H1 (cell line): Measurements from ENCODE around the gene NAB1. TPM values are rescaled to one million over a fixed set of nuclear protein-coding genes. Genes with fewer than 3 reads are reported as not detected.

Experiments used
- CTCF ChIA-PET: fragments of 300-600 bp; sonication (Branson Sonifier 250); formaldehyde crosslinking; loops from one replicate; lab custom pipeline; 2021; ENCODE audit not compliant: partially characterized antibody; lab: Charles Lee
- POLR2A ChIA-PET: fragments of 300-600 bp; sonication (Branson Sonifier 250); formaldehyde crosslinking; loops from one replicate; lab custom pipeline; 2021; ENCODE audit warnings: inconsistent platforms; ENCODE audit not compliant: partially characterized antibody; lab: Charles Lee
- DNase-seq, 2 experiments: peaks; one replicate each; pipeline versions ENCODE4 v3.0.0 to v3.0.0-alpha.2; 2010 to 2022; ENCODE audit warnings: low spot score in 2 of 2, low read depth in 1 of 2, mixed read lengths in 1 of 2
- FAIRE-seq: peaks from 2 replicates; lab custom pipeline; 2011; peaks lifted over from hg19 to GRCh38; lab: Jason Lieb, UNC
- H2AFZ ChIP-seq: 2 replicates; pipeline ENCODE4 v1.8.1; 2012; ENCODE audit warnings: low read length, inconsistent platforms
- H2AK5ac ChIP-seq: 2 replicates; pipeline ENCODE4 v1.6.1; 2013; ENCODE audit warnings: low read depth, low read length
- H2BK120ac ChIP-seq: replicated peaks from 2 replicates; pipeline ENCODE3; 2013; ENCODE audit warnings: low read depth, low read length, inconsistent platforms
- H2BK12ac ChIP-seq: 2 replicates; pipeline ENCODE4 v1.6.1; 2013; ENCODE audit warnings: low read depth, low read length
- H2BK15ac ChIP-seq: 2 replicates; pipeline ENCODE4 v1.6.1; 2013; ENCODE audit warnings: low read length
- H2BK20ac ChIP-seq: 2 replicates; pipeline ENCODE4 v1.6.1; 2013; ENCODE audit warnings: low read length
- H2BK5ac ChIP-seq: 2 replicates; pipeline ENCODE4 v1.6.1; 2013; ENCODE audit warnings: low read depth, low read length
- H3K14ac ChIP-seq: 2 replicates; pipeline ENCODE4 v1.6.1; 2013; ENCODE audit warnings: inconsistent platforms; ENCODE audit not compliant: insufficient read length
- H3K18ac ChIP-seq: 2 replicates; pipeline ENCODE4 v1.6.1; 2013; ENCODE audit warnings: low read length; ENCODE audit errors: extremely low read depth
- H3K23ac ChIP-seq: 2 replicates; pipeline ENCODE4 v1.6.1; 2013; ENCODE audit warnings: inconsistent platforms; ENCODE audit not compliant: insufficient read length
- H3K23me2 ChIP-seq: 2 replicates; pipeline ENCODE4 v1.6.1; 2013; ENCODE audit warnings: low read depth, low read length
- H3K27ac ChIP-seq: 2 replicates; pipeline ENCODE4 v1.6.1; 2011; ENCODE audit warnings: low read depth, low read length, inconsistent platforms
- H3K27me3 ChIP-seq, 4 experiments: replicated peaks in 1 of 4; 1 replicate in 1 of 4; 2 replicates in 3 of 4; pipeline versions ENCODE4 v1.6.1 to v1.8.1; 2011 to 2013; ENCODE audit warnings: low read length in 3 of 4, mild to moderate bottlenecking in 3 of 4, inconsistent platforms in 2 of 4, mixed read lengths in 2 of 4, moderate library complexity in 1 of 4; ENCODE audit not compliant: control insufficient read depth in 3 of 4, insufficient read depth in 3 of 4; ENCODE audit errors: extremely low read depth in 1 of 4
- H3K36me3 ChIP-seq, 4 experiments: 2 replicates each; pipeline versions ENCODE4 v1.6.1 to v1.8.1; 2011 to 2013; ENCODE audit warnings: mild to moderate bottlenecking in 4 of 4, low read length in 3 of 4, moderate library complexity in 2 of 4, control low read depth in 1 of 4, inconsistent platforms in 1 of 4; ENCODE audit not compliant: insufficient read depth in 4 of 4, control insufficient read depth in 2 of 4
- H3K4ac ChIP-seq: replicated peaks from 2 replicates; pipeline ENCODE3; 2013; ENCODE audit warnings: low read length, low read depth, mixed read lengths, inconsistent platforms; ENCODE audit not compliant: insufficient read length
- H3K4me1 ChIP-seq, 4 experiments: replicated peaks in 1 of 4; 1 replicate in 1 of 4; 2 replicates in 3 of 4; pipeline versions ENCODE4 v1.6.1 to v1.8.1; 2011 to 2013; ENCODE audit warnings: low read length in 3 of 4, inconsistent platforms in 2 of 4, mixed read lengths in 1 of 4; ENCODE audit not compliant: insufficient read depth in 4 of 4, control insufficient read depth in 3 of 4
- H3K4me2 ChIP-seq, 2 experiments: 2 replicates each; pipeline versions ENCODE4 v1.6.1 to v1.8.1; 2011 to 2013; ENCODE audit warnings: low read depth in 2 of 2, low read length in 2 of 2, control low read depth in 1 of 2, inconsistent platforms in 1 of 2, mild to moderate bottlenecking in 1 of 2; ENCODE audit not compliant: insufficient read depth in 1 of 2
- H3K4me3 ChIP-seq, 4 experiments: fragments of 200-600, 300-600 bp in 1 of 4; sonication (generic), shearing (Covaris generic), sonication (Bioruptor Twin) in 1 of 4; 2 replicates each; pipeline versions ENCODE4 v1.5.1 to v1.8.1; 2011 to 2016; ENCODE audit warnings: low read length in 4 of 4, low read depth in 3 of 4, control low read depth in 2 of 4, inconsistent platforms in 2 of 4, mild to moderate bottlenecking in 2 of 4, mixed read lengths in 1 of 4, moderate library complexity in 1 of 4; ENCODE audit not compliant: insufficient read depth in 2 of 4; ENCODE audit errors: extremely low read depth in 1 of 4
- H3K56ac ChIP-seq: replicated peaks from 2 replicates; pipeline ENCODE3; 2013; ENCODE audit warnings: low read depth, mild to moderate bottlenecking, mixed read lengths, low read length, inconsistent platforms; ENCODE audit not compliant: insufficient read length
- H3K79me1 ChIP-seq: 2 replicates; pipeline ENCODE4 v1.6.1; 2013; ENCODE audit warnings: low read depth, low read length, control low read depth
- H3K79me2 ChIP-seq, 2 experiments: 2 replicates each; pipeline versions ENCODE4 v1.6.1 to v1.8.1; 2012 to 2013; ENCODE audit warnings: low read length in 2 of 2, mild to moderate bottlenecking in 2 of 2, inconsistent platforms in 1 of 2; ENCODE audit not compliant: insufficient read depth in 2 of 2, control insufficient read depth in 1 of 2
- H3K9ac ChIP-seq, 4 experiments: replicated peaks in 1 of 4; 1 replicate in 1 of 4; 2 replicates in 3 of 4; pipeline versions ENCODE4 v1.6.1 to v1.8.1; 2011 to 2013; ENCODE audit warnings: low read depth in 3 of 4, low read length in 3 of 4, control low read depth in 2 of 4, mild to moderate bottlenecking in 2 of 4, moderate library complexity in 2 of 4, inconsistent platforms in 1 of 4; ENCODE audit errors: extremely low read depth in 1 of 4
- H3K9me3 ChIP-seq, 2 experiments: 2 replicates each; pipeline versions ENCODE4 v1.6.1 to v1.8.1; 2012 to 2013; ENCODE audit warnings: mild to moderate bottlenecking in 2 of 2, moderate library complexity in 2 of 2, control low read depth in 1 of 2, inconsistent platforms in 1 of 2, low read depth in 1 of 2, low read length in 1 of 2, mixed read lengths in 1 of 2; ENCODE audit not compliant: insufficient read depth in 2 of 2
- H4K20me1 ChIP-seq, 2 experiments: replicated peaks in 1 of 2; 2 replicates each; pipeline versions ENCODE3 to v1.8.1; 2011 to 2013; ENCODE audit warnings: inconsistent platforms in 2 of 2, low read length in 2 of 2, mild to moderate bottlenecking in 1 of 2; ENCODE audit not compliant: insufficient read depth in 2 of 2, control insufficient read depth in 1 of 2
- H4K5ac ChIP-seq: 2 replicates; pipeline ENCODE4 v1.6.1; 2013; ENCODE audit warnings: low read length, low read depth, mixed read lengths, inconsistent platforms; ENCODE audit not compliant: insufficient read length
- H4K8ac ChIP-seq: 2 replicates; pipeline ENCODE4 v1.8.0; 2013; ENCODE audit warnings: mild to moderate bottlenecking, moderate library complexity, low read length, inconsistent platforms; ENCODE audit not compliant: insufficient read depth; ENCODE audit errors: extremely low read depth
- H4K91ac ChIP-seq: replicated peaks from 2 replicates; pipeline ENCODE3; 2013; ENCODE audit warnings: low read length, mixed read lengths, inconsistent platforms; ENCODE audit not compliant: insufficient read length
- FOSL1 ChIP-seq: IDR thresholded peaks from 2 replicates; pipeline ENCODE4 v1.6.1; 2011; ENCODE audit warnings: mild to moderate bottlenecking, low read depth, low read length, moderate library complexity; ENCODE audit not compliant: insufficient read depth
- GTF2F1 ChIP-seq: IDR thresholded peaks from 2 replicates; pipeline ENCODE4 v1.6.1; 2012; ENCODE audit warnings: low read depth, low read length, improper control_type of control experiment, borderline replicate concordance
- WGBS, 2 experiments: shearing (Covaris generic) in 1 of 2; methylation state at CpG; one replicate each; pipeline versions ENCODE4 v1.1.6 to v1.1.7; 2013 to 2015; ENCODE audit warnings: low lambda C conversion rate in 2 of 2, mixed read lengths in 2 of 2, inconsistent platforms in 1 of 2, low coverage in 1 of 2, missing lambda C conversion rate in 1 of 2; ENCODE audit not compliant: insufficient replicate concordance in 2 of 2, insufficient coverage in 1 of 2, insufficient read length in 1 of 2; ENCODE audit errors: extremely low coverage in 1 of 2, missing lambda C conversion rate in 1 of 2; 5-methylcytosine and 5-hydroxymethylcytosine counted together
- polyA plus RNA-seq, 7 experiments: library from polyadenylated mRNA; depleted of rRNA in 3 of 7; stranded (reverse) in 5 of 7; unstranded in 2 of 7; fragments of >200 nt in 5 of 7; fragments of 200-250 nt in 2 of 7; gene quantifications; 1 replicate in 5 of 7; 2 replicates in 1 of 7; 4 replicates in 1 of 7; pipeline versions ENCODE4 v1.2.1 to v1.2.3, GENCODE V29; 2011 to 2013; ENCODE audit warnings: missing spikeins in 2 of 7, mixed read lengths in 2 of 7
- total RNA-seq: library from RNA; stranded (reverse); fragmentation: NEBNext Ultra II Directional; extraction: Animal tissue kit (Norgen Biotek cat#: 25700); gene quantifications from 2 replicates; pipeline ENCODE4 v1.2.1, GENCODE V29; 2021

The NAB1 gene
- total and polyA plus RNA-seq, 2 of the 8 experiments (the other 6 are each of a cell fraction or from before 2014, with no cell fraction given): 8.5 to 28.6 TPM

- TF ChIP-seq FOSL1 (no peak), GTF2F1 (no peak)
- Histone ChIP-seq H3K23me2 (no peaks in the 10 kb centered on the region), H3K9me3 (no peaks in the 10 kb centered on the region), H2BK12ac (no peak overlapping the region; the same call in 1 of the 2 replicates), H3K79me1 (no peaks in the 10 kb centered on the region), H2BK15ac (0 out of 2 replicates have a peak overlapping the region, but pooled peaks have one; percentile 25), H3K27me3 (no peaks in the 10 kb centered on the region), H4K5ac (no peak overlapping the region), H3K27ac (no peak overlapping the region), H3K9ac (no peak overlapping the region), H3K23ac (no peak overlapping the region), H3K14ac (no peak overlapping the region), H3K4me2 (no peak overlapping the region), H4K91ac (no peak overlapping the region), H4K8ac (no peak overlapping the region), H3K56ac (no peak overlapping the region), H3K4ac (no peak overlapping the region), H3K36me3 (no peaks in the 10 kb centered on the region), H3K4me3 (no peak overlapping the region), H3K18ac (no peak overlapping the region), H4K20me1 (no peaks in the 10 kb centered on the region), H2BK120ac (no peak overlapping the region), H2BK5ac (no peak overlapping the region), H3K4me1 (peaks cover 0 to 14% (median 9%) of the 10 kb centered on the region in 4 experiments; a peak in 6 of 7 replicates), H2AK5ac (no peak overlapping the region), H2BK20ac (no peak overlapping the region), H3K79me2 (no peaks in the 10 kb centered on the region), H2AFZ (peak overlapping the region; percentile 3; the same call in 1 of the 2 replicates)
- DNase-seq (no peak), FAIRE-seq (peak; percentile 19)
- ChIA-PET POLR2A (no interaction called here), CTCF (interaction anchor here (0.7 to 6.2 kb wide), 4 partner anchors 21 to 113 kb away, joined by 3 to 42 read pairs (median 4); no protein-coding TSS in a partner anchor)
- 66% methylated on average over 7 of the region's 7 CpGs; no CpG with 5 or more reads in 1 of the 2 experiments for WGBS, 2 experiments
Observed at GRCh38 chr2:190701586-190701985, 52.7 kb downstream of the NAB1 start.
